ES-I3 (cell line): ENCODE results near the gene VSTM2B.

ENCODE experiments used
- H3K36me3 ChIP-seq: 2 replicates; pipeline ENCODE4 v1.6.1; 2013; ENCODE audit warnings: mild to moderate bottlenecking, low read length, control low read depth, moderate library complexity; ENCODE audit not compliant: insufficient read depth
- H3K4me1 ChIP-seq: 2 replicates; pipeline ENCODE4 v1.6.1; 2013; ENCODE audit warnings: mild to moderate bottlenecking, control low read depth, low read length; ENCODE audit not compliant: insufficient read depth
- H3K9ac ChIP-seq: 2 replicates; pipeline ENCODE4 v1.6.1; 2013; ENCODE audit warnings: low read depth, mild to moderate bottlenecking, low read length, moderate library complexity
- H3K9me3 ChIP-seq: 2 replicates; pipeline ENCODE4 v1.6.1; 2013; ENCODE audit warnings: mild to moderate bottlenecking, low read length, moderate library complexity; ENCODE audit not compliant: control insufficient read depth, insufficient read depth

VSTM2B gene

GRCh38 chr19:29488316-29488715 lies 37.5 kb upstream of the VSTM2B start:
- H3K9me3 ChIP-seq, result no peaks in the 10 kb centered on the region
- no peaks in the 10 kb centered on the region for H3K36me3 ChIP-seq
- peaks cover 10% of the 10 kb centered on the region; the same call in 1 of the 2 replicates for H3K4me1 ChIP-seq
- no peak overlapping the region for H3K9ac ChIP-seq

- Histone ChIP-seq H3K36me3 (no peaks in the 10 kb centered on the region), H3K4me1 (peaks cover 10% of the 10 kb centered on the region; the same call in 1 of the 2 replicates), H3K9me3 (no peaks in the 10 kb centered on the region), H3K9ac (no peak overlapping the region)
Measured at GRCh38 chr19:29489172-29489951, 36.4 kb upstream of the VSTM2B start.

GRCh38 chr19:29491491-29491890 lies 34.3 kb upstream of the VSTM2B start:
- Histone ChIP-seq H3K9me3 (no peaks in the 10 kb centered on the region), H3K4me1 (peaks cover 10% of the 10 kb centered on the region; the same call in 1 of the 2 replicates), H3K9ac (no peak overlapping the region), H3K36me3 (no peaks in the 10 kb centered on the region)

- peaks cover 10% of the 10 kb centered on the region; the same call in 1 of the 2 replicates for H3K4me1 ChIP-seq
- H3K9me3 ChIP-seq, result no peaks in the 10 kb centered on the region
- no peak overlapping the region for H3K9ac ChIP-seq
- H3K36me3 ChIP-seq, result no peaks in the 10 kb centered on the region
Measured at GRCh38 chr19:29491995-29492577, 33.7 kb upstream of the VSTM2B start.

- H3K9me3 ChIP-seq, result no peaks in the 10 kb centered on the region
- peaks cover 10% of the 10 kb centered on the region; the same call in 1 of the 2 replicates for H3K4me1 ChIP-seq
- H3K9ac ChIP-seq, result no peak overlapping the region
- no peaks in the 10 kb centered on the region for H3K36me3 ChIP-seq
Measured at GRCh38 chr19:29492769-29493168, 33.0 kb upstream of the VSTM2B start.

GRCh38 chr19:29495091-29495490 lies 30.7 kb upstream of the VSTM2B start:
- Histone ChIP-seq H3K4me1 (peaks cover 10% of the 10 kb centered on the region; the same call in 1 of the 2 replicates), H3K9me3 (no peaks in the 10 kb centered on the region), H3K36me3 (no peaks in the 10 kb centered on the region), H3K9ac (no peak overlapping the region)

- peaks cover 10% of the 10 kb centered on the region; the same call in 1 of the 2 replicates for H3K4me1 ChIP-seq
- H3K9me3 ChIP-seq, result no peaks in the 10 kb centered on the region
- no peaks in the 10 kb centered on the region for H3K36me3 ChIP-seq
- no peak overlapping the region for H3K9ac ChIP-seq
Measured at GRCh38 chr19:29495901-29496441, 29.8 kb upstream of the VSTM2B start.

GRCh38 chr19:29497241-29497640 lies 28.6 kb upstream of the VSTM2B start:
- no peaks in the 10 kb centered on the region for H3K9me3 ChIP-seq
- H3K36me3 ChIP-seq, result no peaks in the 10 kb centered on the region
- peaks cover 10% of the 10 kb centered on the region; the same call in 1 of the 2 replicates for H3K4me1 ChIP-seq
- H3K9ac ChIP-seq, result no peak overlapping the region

- Histone ChIP-seq H3K9me3 (no peaks in the 10 kb centered on the region), H3K4me1 (peaks cover 4% of the 10 kb centered on the region; the same call in 1 of the 2 replicates), H3K36me3 (no peaks in the 10 kb centered on the region), H3K9ac (no peak overlapping the region)
Measured at GRCh38 chr19:29497686-29498436, 27.9 kb upstream of the VSTM2B start.

- no peak overlapping the region for H3K9ac ChIP-seq
- H3K36me3 ChIP-seq, result no peaks in the 10 kb centered on the region
- H3K9me3 ChIP-seq, result no peaks in the 10 kb centered on the region
- no peaks in the 10 kb centered on the region for H3K4me1 ChIP-seq
Measured at GRCh38 chr19:29499261-29499920, 26.4 kb upstream of the VSTM2B start.

GRCh38 chr19:29499921-29500590 lies 25.7 kb upstream of the VSTM2B start:
- Histone ChIP-seq H3K36me3 (no peaks in the 10 kb centered on the region), H3K9ac (no peak overlapping the region), H3K4me1 (no peaks in the 10 kb centered on the region), H3K9me3 (no peaks in the 10 kb centered on the region)

GRCh38 chr19:29501816-29502580 lies 23.8 kb upstream of the VSTM2B start:
- no peak overlapping the region for H3K9ac ChIP-seq
- H3K9me3 ChIP-seq, result no peaks in the 10 kb centered on the region
- no peaks in the 10 kb centered on the region for H3K36me3 ChIP-seq
- H3K4me1 ChIP-seq, result 0 out of 2 replicates have a peak, but pooled peaks cover 2% of the 10 kb centered on the region

GRCh38 chr19:29502581-29502850 lies 23.3 kb upstream of the VSTM2B start:
- Histone ChIP-seq H3K9ac (no peak overlapping the region), H3K4me1 (0 out of 2 replicates have a peak, but pooled peaks cover 5% of the 10 kb centered on the region), H3K36me3 (no peaks in the 10 kb centered on the region), H3K9me3 (no peaks in the 10 kb centered on the region)
